GM10266 (cell line): ENCODE results near the gene HIVEP2.

ENCODE experiments used
- DNase-seq: peaks from one replicate; pipeline ENCODE4 v3.0.0; 2012; ENCODE audit errors: extremely low spot score
- CTCF ChIP-seq: IDR thresholded peaks from 2 replicates; pipeline ENCODE4 v1.5.1; 2012; ENCODE audit warnings: mild to moderate bottlenecking, low read depth; ENCODE audit not compliant: control insufficient read depth, insufficient read depth; ENCODE audit errors: missing control alignments

The HIVEP2 gene

GRCh38 chr6:142825760-142826159 is 119.2 kb downstream of the HIVEP2 start:
- DNase-seq, result no peak
- TF ChIP-seq CTCF, result no peak

- no peak for DNase-seq
- TF ChIP-seq CTCF, result no peak
These were observed 120.5 kb downstream of the HIVEP2 start for GRCh38 chr6:142824426-142824825.

GRCh38 chr6:142823256-142823902 is 121.6 kb downstream of the HIVEP2 start:
- DNase-seq, result no peak
- no peak for TF ChIP-seq CTCF

- DNase-seq, result no peak
- TF ChIP-seq CTCF, result peak; percentile 52
These were observed 122.1 kb downstream of the HIVEP2 start for GRCh38 chr6:142822842-142823241.

- no peak for TF ChIP-seq CTCF
These were observed 122.6 kb downstream of the HIVEP2 start for GRCh38 chr6:142822383-142822782.

GRCh38 chr6:142821860-142822259 is 123.1 kb downstream of the HIVEP2 start:
- TF ChIP-seq CTCF, result no peak
- no peak for DNase-seq

More at GRCh38 chr6:142822383-142822782, 122.6 kb downstream of the HIVEP2 start:
- peak; percentile 43 for DNase-seq

- DNase-seq, result no peak
- no peak for TF ChIP-seq CTCF
These were observed 123.7 kb downstream of the HIVEP2 start for GRCh38 chr6:142821164-142821716.
